Fibroblast of lung (primary cell): ENCODE data around the gene CAPN14.

Source experiments
- CTCF ChIP-seq, 2 donors: IDR thresholded peaks in 1 of 2; conservative IDR thresholded peaks in 1 of 2; 1 replicate in 1 of 2; 2 replicates in 1 of 2; pipeline ENCODE4 v1.5.1; 2011 to 2012; ENCODE audit warnings: low read length in 2 of 2, control low read depth in 1 of 2, inconsistent platforms in 1 of 2, low read depth in 1 of 2, mild to moderate bottlenecking in 1 of 2
- EZH2 ChIP-seq: IDR thresholded peaks from 2 replicates; pipeline ENCODE4 v1.5.1; 2012; ENCODE audit warnings: low read length, control low read depth, mild to moderate bottlenecking; ENCODE audit errors: missing control alignments

- TF ChIP-seq EZH2 (no peak), CTCF (conservative IDR thresholded peaks at IDR 0.05 in 1 of 2, IDR thresholded peaks at IDR 0.05 in 1 of 2; ENCODE audit: low read depth in 1 of 2, low read length in 2 of 2) (no peak)
Measured at GRCh38 chr2:31147645-31148044, 69.7 kb downstream of the CAPN14 start.
